ENCODE measurements around the gene C1QL4.
A peak's percentile ranks its signal among the peaks of the same experiment; 100 is the strongest.
"Not testable (repeated sequence)": the region's sequence is repeated elsewhere in the genome, so short reads cannot be mapped to it uniquely, and the experiment has no call there.

C1QL4 gene

GRCh38 chr12:49336645-49337584, at the start of gene C1QL4:
Gene C1QL4, minus strand, starts transcription at chr12:49337188. Its CDS starts 711 bp downstream, at chr12:49336477.
- peak; percentile 99 for TF ChIP-seq CTCF (conservative IDR thresholded peaks at IDR 0.05)

GRCh38 chr12:49380184-49380583, 43.2 kb upstream of the C1QL4 start:
- H3K27ac ChIP-seq = not testable (repeated sequence)

More at GRCh38 chr12:49336645-49337584, at the start of gene C1QL4:
- H3K27ac ChIP-seq = peak within 1 kb of the TSS; percentile 30; the same call in 1 of the 2 replicates

GRCh38 chr12:49377386-49377785, 40.4 kb upstream of the C1QL4 start:
- no peak for TF ChIP-seq CTCF (conservative IDR thresholded peaks at IDR 0.05)
- no peak overlapping the region for H3K27ac ChIP-seq

GRCh38 chr12:49375406-49375805, 38.4 kb upstream of the C1QL4 start:
- TF ChIP-seq CTCF (conservative IDR thresholded peaks at IDR 0.05) = no peak
- H3K27ac ChIP-seq = peak overlapping the region; percentile 59

GRCh38 chr12:49370539-49370938, 33.6 kb upstream of the C1QL4 start:
- H3K27ac ChIP-seq = no peak overlapping the region
- no peak for TF ChIP-seq CTCF (conservative IDR thresholded peaks at IDR 0.05)

- TF ChIP-seq CTCF (conservative IDR thresholded peaks at IDR 0.05) = peak; percentile 56
- peak overlapping the region; percentile 98 for H3K27ac ChIP-seq
Observed at GRCh38 chr12:49369411-49370145, 32.6 kb upstream of the C1QL4 start.

GRCh38 chr12:49368240-49368600, 31.2 kb upstream of the C1QL4 start:
- no peak for TF ChIP-seq CTCF (conservative IDR thresholded peaks at IDR 0.05)
- peak overlapping the region; percentile 98 for H3K27ac ChIP-seq

Data from VCaP (cell line).